ENCODE measurements around the gene AURKB.
"Not testable (repeated sequence)": the region's sequence is repeated elsewhere in the genome, so short reads cannot be mapped to it uniquely, and the experiment has no call there.

The AURKB gene

GRCh38 chr17:8209907-8210760 is at the start of gene AURKB:
Gene AURKB, minus strand, starts transcription at chr17:8210575. Its CDS starts 351 bp downstream, at chr17:8210224.
- peak; percentile 92 for DNase-seq (ENCODE audit: low read depth)

DNA sequence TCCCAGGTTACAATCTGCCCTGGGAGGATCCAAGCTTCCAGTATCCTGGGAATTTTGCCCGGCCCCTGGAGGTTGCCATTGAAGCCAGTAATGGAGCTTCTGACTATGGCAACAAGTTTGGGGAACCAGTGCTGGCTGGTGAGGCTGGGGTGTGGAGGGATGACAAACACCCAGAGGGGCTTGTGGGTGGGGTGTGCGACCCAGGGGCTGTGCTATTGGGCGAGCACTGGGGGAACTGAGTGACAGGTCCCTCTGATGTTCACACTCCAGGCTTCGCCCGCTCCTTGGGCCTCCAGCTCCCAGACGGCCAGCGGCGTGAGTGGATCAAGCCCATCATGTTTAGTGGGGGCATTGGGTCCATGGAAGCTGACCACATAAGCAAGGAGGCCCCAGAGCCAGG is 47.4 kb upstream of the AURKB start:
- no peak for DNase-seq (ENCODE audit: low read depth)

GRCh38 chr17:8256691-8257090 is 46.3 kb upstream of the AURKB start:
- DNase-seq (ENCODE audit: low read depth): no peak

DNA sequence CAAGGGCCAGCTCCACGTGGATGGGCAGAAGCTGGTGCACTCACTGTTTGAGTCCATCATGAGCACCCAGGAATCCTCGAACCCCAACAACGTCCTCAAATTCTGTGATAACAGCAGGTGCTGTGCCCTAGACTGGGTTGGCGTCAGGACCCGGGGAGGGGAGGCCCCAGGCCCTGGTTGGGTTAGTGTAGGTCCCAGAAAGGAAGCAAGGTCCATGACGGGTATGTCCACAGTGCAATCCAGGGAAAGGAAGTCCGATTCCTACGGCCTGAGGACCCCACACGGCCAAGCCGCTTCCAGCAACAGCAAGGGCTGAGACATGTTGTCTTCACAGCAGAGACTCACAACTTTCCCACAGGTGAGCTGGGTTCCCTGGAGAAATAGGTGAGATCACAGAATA is 45.9 kb upstream of the AURKB start:
- no peak for DNase-seq (ENCODE audit: low read depth)

- no peak for DNase-seq (ENCODE audit: low read depth)
These were observed 45.1 kb upstream of the AURKB start for GRCh38 chr17:8255499-8255898.

GRCh38 chr17:8254881-8255280 is 44.5 kb upstream of the AURKB start:
- no peak for DNase-seq (ENCODE audit: low read depth)

DNA sequence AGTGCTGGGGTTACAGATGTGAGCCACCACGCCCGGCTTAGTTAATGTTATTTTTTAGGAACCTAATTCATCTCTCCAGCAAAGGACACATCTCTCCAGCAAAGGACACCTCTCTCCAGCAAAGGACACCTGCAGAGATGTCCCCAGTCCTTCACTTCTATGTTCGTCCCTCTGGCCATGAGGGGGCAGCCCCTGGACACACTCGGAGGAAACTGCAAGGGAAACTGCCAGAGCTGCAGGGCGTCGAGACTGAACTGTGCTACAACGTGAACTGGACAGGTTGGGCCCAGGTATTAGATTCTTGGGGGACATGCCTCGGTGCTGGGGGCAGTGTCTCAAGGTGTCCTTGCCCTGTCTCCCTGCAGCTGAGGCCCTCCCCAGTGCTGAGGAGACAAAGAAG is 43.4 kb upstream of the AURKB start:
- DNase-seq (ENCODE audit: low read depth): no peak

DNA sequence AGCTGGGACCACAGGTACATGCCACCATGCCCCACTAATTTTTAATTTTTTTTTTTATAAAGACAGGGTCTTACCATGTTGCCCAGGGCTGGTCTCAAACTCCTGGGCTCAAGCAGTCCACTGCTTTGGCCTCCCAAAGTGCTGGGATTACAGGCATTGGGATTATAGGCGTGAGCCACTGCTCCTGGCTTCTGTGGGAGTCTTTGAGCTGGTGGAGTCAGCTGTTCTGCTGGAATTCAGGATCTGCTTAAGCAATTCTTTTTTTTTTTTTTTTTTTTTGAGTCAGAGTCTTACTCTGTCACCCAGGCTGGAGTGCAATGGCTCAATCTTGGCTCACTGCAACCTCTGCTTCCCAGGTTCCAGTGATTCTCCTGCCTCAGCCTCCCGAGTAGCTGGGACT is 41.0 kb upstream of the AURKB start:
- DNase-seq (ENCODE audit: low read depth): not testable (repeated sequence)

DNA sequence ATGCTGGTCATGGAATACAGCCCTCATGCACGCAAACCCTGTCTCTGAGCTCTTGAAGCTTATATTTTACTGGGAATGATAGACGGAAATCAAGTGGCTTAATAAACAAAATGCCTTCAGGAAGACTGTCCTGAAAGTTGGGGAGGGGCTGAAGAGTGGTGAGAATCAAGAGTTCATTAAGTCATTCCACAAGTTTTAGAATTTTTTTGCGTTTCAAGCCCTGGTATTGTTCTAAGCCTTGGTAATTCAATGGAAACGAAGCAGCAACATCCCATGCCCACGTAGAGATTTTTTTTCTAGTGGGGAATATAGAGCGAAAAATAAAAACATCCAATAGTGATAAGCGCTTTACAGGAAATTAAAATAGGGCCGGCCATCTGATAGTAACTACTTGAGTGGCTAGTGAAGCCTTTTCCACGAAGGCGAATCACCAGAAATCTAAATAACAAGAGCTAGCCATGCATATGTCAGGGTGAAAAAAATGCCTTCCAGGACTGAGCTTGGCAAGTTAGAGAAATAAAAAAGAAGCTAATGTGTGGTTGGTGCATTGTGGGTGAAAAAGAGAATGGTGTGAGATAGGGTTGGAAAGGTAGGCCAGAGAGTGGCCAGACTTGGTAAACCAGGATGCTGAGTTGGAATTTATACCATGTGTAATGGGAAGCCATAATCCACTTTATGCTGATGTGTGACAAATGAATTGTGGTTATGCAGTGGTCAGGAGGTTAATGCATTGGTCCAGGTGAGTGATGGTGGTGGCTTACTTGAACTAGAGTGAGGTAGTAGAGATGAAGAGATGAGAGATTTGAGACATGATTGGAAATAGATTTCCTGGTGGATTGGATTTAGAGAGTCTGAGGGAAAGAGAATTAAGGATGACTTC is 39.5 kb upstream of the AURKB start:
- no peak for DNase-seq (ENCODE audit: low read depth)

- peak; percentile 96 for DNase-seq (ENCODE audit: low read depth)
These were observed 38.6 kb upstream of the AURKB start, which contains the start of gene PFAS for GRCh38 chr17:8248751-8249607. Gene PFAS, plus strand, starts transcription at chr17:8249289. Its CDS starts 4,649 bp downstream, at chr17:8253938.

DNA sequence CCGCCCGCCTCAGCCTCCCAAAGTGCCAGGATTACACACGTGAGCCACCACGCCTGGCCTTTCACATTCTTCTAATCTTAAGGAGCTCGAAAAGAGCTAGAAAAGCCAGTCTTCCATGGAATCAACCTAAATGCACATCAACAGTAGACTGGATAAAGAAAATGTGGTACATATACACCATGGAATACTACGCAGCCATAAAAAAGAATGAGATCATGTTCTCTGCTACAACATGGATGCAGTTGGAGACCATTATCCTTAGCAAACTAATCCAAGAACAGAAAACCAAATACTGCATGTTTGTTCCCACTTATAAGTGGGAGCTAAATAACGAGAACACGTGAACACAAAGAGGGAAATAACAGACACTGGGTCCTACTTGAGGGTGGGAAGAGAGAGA is 34.4 kb upstream of the AURKB start:
- no peak for DNase-seq (ENCODE audit: low read depth)

DNA sequence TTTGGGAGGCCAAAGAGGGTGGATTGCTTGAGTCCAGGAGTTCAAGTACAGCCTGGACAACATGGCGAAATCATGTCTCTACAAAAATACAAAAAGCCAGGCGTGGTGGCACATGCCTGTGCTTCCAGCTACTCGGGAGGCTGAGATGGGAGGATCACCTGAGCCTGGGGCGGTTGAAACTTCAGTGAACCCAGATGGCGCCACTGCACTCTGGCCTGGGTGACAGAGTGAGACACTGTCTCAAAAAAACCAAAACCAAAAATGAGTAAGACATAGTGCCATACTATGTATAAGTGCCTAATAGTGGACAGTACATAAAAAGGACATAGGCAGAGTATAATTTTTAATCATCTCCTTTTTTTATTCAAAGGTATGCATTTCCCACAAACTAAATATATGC is 33.5 kb upstream of the AURKB start:
- DNase-seq (ENCODE audit: low read depth): peak; percentile 10

- DNase-seq (ENCODE audit: low read depth): no peak
These were observed 27.5 kb upstream of the AURKB start for GRCh38 chr17:8237886-8238285.

DNA sequence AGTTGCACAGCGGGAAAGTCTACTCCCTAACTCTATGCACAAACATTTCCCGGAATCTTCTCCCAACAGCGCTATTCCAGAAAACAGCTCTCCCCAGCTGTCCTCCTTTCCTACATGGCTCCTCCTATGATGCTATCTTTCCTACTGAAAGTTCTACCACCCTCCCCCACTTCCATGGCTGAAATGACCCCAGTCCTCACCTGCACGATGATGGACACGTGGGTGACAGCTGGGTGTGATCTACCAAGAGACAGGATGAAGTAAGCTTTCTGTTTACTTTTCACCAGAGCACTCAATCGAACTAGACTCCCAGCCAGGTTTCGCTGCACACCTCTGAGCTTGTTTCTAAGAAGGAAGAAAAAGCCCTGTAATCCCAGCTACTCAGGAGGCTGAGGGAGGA is 26.8 kb upstream of the AURKB start:
- no peak for DNase-seq (ENCODE audit: low read depth)

DNA sequence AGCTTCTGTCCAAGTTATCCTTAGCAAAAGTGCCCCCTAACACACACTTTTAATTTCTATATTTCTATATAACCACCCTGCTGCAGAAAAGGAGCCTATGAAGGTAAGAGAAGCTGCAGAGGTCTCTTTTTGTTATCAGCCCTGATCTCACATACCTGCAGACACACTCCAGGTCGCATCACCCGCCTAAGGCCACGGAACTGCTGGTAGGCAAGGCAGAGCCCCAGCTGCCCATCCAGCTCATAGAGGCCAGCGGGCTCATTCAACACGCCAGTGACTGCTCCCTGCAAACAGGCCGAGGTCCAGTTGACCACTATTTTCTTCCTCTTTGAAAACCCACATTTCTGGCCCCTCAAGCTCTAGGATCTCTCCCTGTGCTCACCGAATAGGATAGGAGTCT is 25.3 kb upstream of the AURKB start:
- DNase-seq (ENCODE audit: low read depth): no peak

DNA sequence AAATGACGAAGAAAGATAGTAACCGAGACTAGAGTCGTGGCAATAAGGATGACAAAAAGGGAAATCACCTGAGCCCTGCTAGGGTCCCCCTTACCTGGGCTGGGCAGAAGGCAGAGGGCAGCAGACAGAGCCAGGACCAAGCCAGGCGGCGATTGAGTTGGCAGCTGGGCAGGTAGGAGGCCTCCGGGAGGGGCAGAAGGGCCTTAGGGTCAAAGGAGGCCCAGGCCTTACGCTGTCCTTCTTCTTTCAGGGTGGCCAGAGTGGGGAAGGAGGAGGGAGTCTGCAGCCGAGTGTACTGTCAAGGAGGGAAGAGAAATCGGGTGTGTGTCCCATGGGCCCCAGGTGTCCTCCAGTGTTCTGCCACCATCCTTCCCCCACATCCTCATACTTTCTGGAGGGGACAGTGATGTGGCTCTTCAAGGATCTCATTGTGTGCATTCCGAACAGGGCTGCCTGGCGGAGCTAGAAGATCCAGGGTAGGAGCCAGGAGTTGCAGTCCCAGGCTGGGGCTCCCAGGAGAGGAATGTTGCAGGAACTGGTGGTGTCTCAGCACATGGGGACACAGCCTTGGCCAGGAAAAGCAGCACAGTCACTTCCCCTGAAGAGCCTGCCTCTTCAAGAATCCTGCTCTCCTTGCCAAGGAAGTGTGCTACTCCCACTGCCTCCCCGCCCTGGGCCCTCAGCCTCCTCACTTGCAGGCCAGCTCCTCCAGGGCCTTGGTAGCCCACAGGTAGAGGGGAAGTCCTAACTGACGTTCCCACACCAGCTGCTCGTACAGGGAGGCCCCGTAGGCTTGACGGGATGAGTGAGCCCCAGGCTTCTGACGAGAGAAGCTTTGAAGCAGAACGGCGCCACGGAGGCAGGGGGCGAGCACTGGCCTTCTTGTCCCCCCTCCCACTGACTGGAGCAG is 24.2 kb upstream of the AURKB start:
- no peak for DNase-seq (ENCODE audit: low read depth)

DNA sequence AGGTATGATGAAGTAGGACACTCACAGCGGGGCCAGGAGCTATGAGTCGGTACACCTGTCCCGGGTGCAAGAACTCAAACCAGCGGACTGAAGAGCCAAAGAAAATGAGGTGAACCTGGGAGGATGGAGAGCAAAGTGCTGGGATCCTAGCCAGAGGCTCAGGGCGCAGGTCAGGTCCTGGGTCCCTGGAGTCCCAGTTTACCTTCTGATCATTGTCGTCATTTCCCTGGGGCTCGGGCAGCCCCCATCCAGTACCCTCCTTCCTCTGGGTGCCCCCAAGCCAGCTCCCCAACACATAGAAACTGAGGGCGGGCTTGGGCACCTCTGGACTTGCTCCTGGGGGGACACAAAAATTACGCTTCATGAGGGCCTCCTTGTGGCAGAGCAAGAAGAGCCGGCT is 21.3 kb upstream of the AURKB start:
- DNase-seq (ENCODE audit: low read depth): no peak

- DNase-seq (ENCODE audit: low read depth): no peak
These were observed 16.8 kb upstream of the AURKB start for GRCh38 chr17:8227238-8227581.

- no peak for DNase-seq (ENCODE audit: low read depth)
These were observed 16.3 kb upstream of the AURKB start for GRCh38 chr17:8226536-8227237.

DNA sequence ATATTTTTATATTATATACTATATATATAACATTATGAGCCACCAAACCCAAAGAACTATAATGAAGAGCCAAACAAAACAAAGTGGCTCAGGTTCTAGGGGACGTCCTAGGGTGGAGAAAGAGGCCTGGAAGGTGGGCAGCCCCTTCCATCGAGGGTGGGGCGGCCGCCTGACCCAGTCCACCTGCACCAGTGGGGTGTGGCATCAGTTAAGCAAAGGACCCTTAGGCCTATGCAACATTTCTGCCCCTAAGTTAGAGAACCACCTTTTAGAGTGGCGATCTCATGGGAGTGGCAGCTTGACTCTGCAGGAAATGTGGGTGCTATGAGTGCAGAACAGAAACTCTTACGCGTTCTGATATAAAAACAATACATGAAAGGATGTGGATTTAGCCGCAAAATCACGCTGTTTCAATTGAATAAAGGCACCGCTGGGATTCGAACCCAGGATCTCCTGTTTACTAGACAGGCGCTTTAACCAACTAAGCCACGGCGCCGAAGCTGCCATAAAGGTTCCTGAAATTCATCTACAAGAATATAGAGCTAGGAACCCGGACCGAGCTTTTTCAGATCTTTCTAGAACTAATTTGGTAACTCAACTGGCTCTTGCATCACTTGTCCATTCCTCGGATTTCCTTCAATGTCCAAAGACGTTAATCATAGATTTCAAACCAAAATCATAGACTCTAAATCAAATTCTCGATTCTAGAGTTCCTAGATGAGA is 15.6 kb upstream of the AURKB start:
- peak; percentile 60 for DNase-seq (ENCODE audit: low read depth)
